A172 (cell line): Measurements from ENCODE around the gene ZBP1. TPM values are rescaled to one million over a fixed set of nuclear protein-coding genes. Genes with fewer than 3 reads are reported as not detected.

Source experiments
- DNase-seq: peaks from one replicate; pipeline ENCODE4 v3.0.0-alpha.2; 2015; ENCODE audit warnings: low spot score
- total RNA-seq: library from RNA; depleted of rRNA; stranded (reverse); fragments of >200 nt; shearing (Covaris generic); gene quantifications from 2 replicates; pipeline ENCODE4 v1.2.3, GENCODE V29; 2014; rRNA removed

Gene ZBP1
- total RNA-seq, 1 experiment from 2014 or later, result not detected

- no peak for DNase-seq
These were observed 61.5 kb downstream of the ZBP1 start for GRCh38 chr20:57558614-57559288.

DNA sequence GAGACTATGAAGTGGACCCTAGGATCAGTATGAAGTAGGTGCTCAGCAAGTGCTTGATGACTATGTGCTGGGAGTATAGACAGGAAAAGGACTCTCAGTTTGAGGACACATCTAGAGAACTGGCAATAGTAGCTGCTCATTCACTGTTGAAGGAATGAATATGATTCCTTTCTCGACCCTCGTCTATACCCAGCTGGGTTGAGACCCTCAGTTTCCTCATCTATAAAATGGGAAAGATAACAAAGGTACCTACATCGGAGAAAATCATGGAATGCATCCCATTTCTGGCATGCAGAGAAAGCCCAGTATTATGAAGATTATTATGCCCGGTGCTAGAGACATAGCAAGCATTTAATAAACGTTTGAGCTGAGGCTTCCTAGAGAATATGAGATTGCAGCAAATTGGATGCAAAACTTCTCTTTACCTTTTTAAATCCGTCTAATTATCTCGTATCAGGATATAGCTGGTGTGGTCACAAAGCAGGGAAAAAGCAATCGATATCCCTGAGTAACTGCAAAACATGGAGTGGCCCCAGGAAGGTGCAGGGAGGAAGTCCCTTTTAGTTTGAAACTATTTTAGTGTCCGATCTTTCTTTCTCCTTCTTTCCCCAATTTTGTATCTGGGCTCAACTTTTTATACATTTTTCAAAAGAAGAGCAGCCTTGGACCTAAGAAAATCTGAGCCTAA is 62.2 kb downstream of the ZBP1 start:
- no peak for DNase-seq

- no peak for DNase-seq
These were observed 63.3 kb downstream of the ZBP1 start for GRCh38 chr20:57556980-57557274.

DNA sequence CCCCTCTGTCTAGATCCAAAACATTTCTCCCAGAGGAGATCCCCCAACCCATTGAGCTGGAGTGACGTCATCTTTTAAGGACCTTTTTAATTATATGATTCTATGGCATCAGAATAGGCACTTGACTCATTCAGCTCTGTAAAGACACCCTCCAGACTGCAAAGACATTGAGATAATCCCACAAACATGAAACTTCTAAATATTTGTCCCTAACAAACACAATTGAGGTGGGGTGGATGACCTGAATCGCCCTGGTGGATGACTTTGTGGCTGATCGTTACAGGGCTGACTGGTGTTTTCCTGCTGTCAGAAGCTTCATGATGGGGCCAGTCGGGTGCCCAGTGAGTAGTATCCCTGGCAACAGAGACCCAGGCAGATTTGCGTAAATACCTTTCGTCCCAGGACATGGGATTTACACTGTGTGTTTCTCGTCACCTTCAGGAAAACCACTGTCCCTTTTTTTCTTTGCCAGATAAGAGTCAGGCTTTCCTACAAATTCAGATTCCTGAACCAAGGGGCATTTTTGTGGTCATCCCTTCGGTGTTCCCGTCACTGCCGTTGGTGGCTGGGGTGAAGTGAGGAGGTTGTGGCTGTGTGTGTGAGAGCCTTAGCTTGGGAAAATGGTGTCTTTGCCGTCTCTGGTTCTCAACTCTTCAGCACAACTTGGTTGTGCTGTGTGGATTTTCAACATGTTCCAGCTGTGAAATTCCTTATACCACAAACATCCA is 64.6 kb downstream of the ZBP1 start:
- DNase-seq, result no peak

Other genes starting within 250 kb of the ZBP1 start
- 41.4 and 53.5 TPM in 2 replicates for gene RBM38, start 229.0 kb downstream of the ZBP1 start, total RNA-seq
- gene CTCFL, start 95.3 kb downstream of the ZBP1 start, total RNA-seq, result not detected in 2 replicates
- gene PCK1, start 59.3 kb downstream of the ZBP1 start, total RNA-seq, result not detected in 2 replicates
- 10.5 and 12.3 TPM in 2 replicates for gene PMEPA1, start 89.6 kb upstream of the ZBP1 start, total RNA-seq